GM10248 (cell line): Measurements from ENCODE around the gene PTGES.
"Not testable (repeated sequence)": the region's sequence is repeated elsewhere in the genome, so short reads cannot be mapped to it uniquely, and the experiment has no call there.

Experiments
- CTCF ChIA-PET: fragments of 300-600 bp; sonication (Branson Sonifier 250); formaldehyde crosslinking; extraction: SDS; loops from one replicate; lab custom pipeline; 2021; ENCODE audit warnings: antibody characterized with exemption; lab: Yijun Ruan, JAX
- POLR2A ChIA-PET: fragments of 350-650 bp; sonication (Branson Sonifier 250); formaldehyde crosslinking; extraction: SDS; loops from one replicate; lab custom pipeline; 2020; ENCODE audit warnings: antibody characterized with exemption; lab: Yijun Ruan, JAX
- DNase-seq: peaks from one replicate; pipeline ENCODE4 v3.0.0; 2012; ENCODE audit errors: extremely low spot score
- TF ChIP-seq, protein P1 (sequence below): IDR thresholded peaks from 2 replicates; pipeline ENCODE4 v1.5.1; 2012; ENCODE audit warnings: mild to moderate bottlenecking, low read depth; ENCODE audit errors: extremely low read depth, missing control alignments, control extremely low read depth

Gene PTGES

DNA sequence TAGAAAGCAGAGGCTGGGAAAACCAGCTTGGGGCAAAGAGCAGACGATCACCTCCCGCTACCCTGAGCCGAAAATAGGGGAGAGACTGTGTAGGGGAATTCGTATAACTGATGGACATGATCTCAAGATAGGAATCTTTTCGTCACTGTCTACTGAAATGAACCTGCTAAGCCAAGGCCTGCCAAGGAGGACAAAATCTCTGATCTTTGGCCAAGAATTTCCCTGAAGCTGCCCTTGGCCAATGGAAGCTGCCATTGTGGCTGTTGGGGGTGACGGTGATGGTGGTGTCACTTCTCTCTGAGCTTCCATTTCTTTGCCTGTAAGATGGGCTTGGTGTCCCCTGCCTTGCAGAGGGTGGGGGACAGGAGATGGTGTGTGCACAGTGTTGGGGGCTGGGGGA is 3.3 kb upstream of the PTGES start:
- DNase-seq: no peak
- POLR2A ChIA-PET: no interaction called here
- CTCF ChIA-PET: interaction anchor here (0.9 to 1.6 kb wide), 5 partner anchors 10 to 30 kb away, joined by 3 to 4 read pairs (median 3); no protein-coding TSS in a partner anchor
- TF ChIP-seq, protein P1, sequence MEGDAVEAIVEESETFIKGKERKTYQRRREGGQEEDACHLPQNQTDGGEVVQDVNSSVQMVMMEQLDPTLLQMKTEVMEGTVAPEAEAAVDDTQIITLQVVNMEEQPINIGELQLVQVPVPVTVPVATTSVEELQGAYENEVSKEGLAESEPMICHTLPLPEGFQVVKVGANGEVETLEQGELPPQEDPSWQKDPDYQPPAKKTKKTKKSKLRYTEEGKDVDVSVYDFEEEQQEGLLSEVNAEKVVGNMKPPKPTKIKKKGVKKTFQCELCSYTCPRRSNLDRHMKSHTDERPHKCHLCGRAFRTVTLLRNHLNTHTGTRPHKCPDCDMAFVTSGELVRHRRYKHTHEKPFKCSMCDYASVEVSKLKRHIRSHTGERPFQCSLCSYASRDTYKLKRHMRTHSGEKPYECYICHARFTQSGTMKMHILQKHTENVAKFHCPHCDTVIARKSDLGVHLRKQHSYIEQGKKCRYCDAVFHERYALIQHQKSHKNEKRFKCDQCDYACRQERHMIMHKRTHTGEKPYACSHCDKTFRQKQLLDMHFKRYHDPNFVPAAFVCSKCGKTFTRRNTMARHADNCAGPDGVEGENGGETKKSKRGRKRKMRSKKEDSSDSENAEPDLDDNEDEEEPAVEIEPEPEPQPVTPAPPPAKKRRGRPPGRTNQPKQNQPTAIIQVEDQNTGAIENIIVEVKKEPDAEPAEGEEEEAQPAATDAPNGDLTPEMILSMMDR: no peak

DNA sequence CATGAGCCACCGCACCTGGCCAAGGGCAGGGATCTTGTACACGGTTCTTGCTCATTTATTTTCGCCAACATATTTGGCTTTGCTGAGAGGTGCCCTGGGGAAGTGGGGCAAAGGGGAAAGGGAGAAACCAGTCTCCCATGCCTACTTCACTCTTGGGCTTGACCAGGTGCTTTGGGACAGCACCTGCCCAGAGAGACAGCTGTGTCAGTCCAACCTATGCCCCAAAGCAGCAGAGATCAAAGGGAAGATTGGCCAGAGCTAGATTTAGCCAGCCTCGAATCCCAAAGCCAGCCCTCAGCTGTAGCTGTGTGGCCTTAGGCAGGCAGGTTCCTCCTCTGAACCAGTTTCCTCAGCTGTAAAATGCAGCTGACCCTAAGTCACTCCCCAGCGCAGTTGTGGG is 2.3 kb upstream of the PTGES start:
- ChIA-PET CTCF (interaction anchor here (0.7 to 1.6 kb wide), 7 partner anchors 9 to 1964 kb away, joined by 3 to 4 read pairs (median 3); no protein-coding TSS in a partner anchor), POLR2A (no interaction called here)
- TF ChIP-seq, protein P1: no peak
- no peak for DNase-seq

DNA sequence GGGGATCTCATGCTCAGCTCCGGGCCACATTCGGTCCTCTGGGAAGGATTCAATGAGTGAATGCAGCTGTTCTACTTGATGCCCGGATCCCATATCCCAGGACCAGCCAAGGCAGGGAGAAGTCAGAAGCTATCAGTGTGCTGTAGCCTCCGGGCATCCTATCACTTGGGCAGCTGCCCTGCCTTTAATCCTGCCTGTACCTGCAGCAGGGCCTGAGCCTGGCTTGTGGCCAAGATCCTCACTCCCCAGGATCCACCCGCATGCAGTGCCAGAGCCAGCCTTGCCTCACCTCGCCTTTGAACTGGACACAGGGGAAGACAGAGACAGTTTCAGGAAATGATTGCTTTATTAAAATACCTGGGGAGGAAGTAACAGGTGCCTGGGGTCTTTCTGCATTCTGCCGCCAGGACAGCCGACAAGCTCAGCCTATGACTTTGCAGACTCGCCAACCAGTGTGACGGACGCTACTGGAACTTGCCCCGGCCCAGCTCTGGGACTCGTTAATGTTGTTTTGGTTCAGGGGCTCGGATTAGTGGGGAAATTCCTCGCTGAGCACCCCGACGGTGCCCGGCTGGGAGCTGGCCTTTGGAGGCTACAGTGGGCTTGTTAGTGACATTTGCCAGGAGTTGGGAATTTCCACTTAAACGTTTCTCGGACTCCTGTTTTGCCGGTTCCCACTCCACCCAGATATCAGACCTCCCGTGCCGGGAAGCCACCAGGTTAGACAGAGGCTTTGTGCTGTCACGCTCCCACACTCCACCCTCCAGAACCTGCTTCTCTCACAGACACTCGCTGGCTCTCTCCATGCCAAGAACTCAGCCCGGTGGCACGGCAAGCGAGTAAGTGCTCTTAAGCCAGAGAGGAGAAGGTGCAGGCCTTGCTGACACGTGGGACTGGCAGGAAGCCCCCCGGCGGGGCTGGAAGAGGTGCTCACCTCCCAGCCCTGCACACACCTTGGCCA is 721 bp downstream of the PTGES start:
- TF ChIP-seq, protein P1: no peak
- DNase-seq: no peak
- ChIA-PET CTCF (interaction anchor here (1.2 to 4.1 kb wide), 3 partner anchors 14 to 25 kb away, joined by 6 to 22 read pairs (median 7); no protein-coding TSS in a partner anchor), POLR2A (no interaction called here)

DNA sequence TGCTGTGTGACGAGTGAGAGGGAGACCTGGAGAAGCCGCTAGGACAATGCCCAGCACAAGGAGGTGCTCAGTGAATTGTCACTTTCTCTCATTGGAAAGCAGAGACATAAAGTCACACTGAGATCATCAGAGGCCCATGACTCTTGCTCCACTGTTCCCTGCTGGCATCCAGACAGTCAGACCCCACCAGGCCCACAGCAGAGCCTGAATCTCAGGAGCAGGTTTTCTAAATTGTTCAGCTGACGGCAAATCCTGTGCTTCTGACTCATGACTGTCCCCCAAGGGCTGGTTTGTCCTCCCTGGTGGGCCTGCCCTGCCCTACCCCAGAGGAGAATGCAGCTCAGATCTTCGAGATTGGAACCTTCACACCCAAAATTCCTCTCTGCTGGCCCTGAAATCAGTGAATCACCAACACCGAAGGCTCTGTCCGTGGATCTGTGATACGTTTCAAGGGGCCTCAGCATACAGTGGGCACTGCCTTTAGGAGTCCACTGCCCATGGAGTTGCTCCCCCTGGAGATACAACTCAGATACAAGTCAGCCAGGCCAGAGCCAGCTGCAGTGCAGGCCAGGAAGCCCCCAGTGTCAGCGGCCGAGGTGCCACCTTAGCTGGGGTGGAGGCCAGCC is 2.7 kb downstream of the PTGES start:
- no peak for DNase-seq
- CTCF ChIA-PET: interaction anchor here (1.2 to 4.1 kb wide), 4 partner anchors 13 to 37 kb away, joined by 3 to 22 read pairs (median 7); no protein-coding TSS in a partner anchor
- TF ChIP-seq, protein P1: no peak
- POLR2A ChIA-PET: no interaction called here

DNA sequence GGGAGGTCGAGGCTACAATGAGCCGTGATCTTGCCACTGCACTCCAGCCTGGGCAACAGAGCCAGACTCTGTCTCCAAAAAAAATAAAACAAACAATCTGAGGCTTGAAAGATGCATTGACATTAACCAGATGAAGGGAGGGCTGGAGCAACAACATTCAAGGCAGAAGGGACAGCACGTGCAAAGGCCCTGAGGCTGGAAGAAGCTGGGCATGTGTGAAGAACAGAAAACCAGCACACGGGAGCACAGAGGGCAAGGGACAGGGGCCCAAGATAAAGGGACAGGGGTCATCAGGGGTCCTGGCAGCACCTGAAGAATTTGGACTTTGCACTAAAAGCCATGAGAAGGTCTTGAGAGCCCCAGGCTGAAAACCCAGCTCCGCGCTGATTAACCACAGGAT is 3.3 kb downstream of the PTGES start:
- TF ChIP-seq, protein P1: no peak
- DNase-seq: no peak
- ChIA-PET CTCF (interaction anchor here (1.1 to 4.1 kb wide), 5 partner anchors 10 to 36 kb away, joined by 3 to 22 read pairs (median 5); no protein-coding TSS in a partner anchor), POLR2A (no interaction called here)

DNA sequence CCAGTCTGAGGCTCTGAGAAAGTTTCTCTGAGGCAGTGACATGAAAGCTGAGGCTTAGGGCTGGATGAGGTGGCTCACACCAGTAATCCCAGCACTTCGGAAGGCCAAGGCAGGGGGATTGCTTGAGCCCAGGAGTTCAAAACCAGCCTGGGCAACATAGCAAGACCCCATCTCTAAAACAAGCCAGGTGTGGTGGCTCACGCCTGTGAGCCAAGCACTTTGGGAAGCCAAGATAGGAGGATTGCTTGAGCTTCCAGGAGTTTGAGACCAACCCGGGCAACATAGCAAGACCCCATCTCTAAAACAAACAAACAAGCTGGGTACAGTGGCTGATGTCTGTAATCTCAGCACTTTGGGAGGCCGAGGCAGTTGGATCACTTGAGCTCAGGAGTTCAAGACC is 3.8 kb downstream of the PTGES start:
- DNase-seq, POLR2A ChIA-PET: not testable (repeated sequence)
- CTCF ChIA-PET: interaction anchor here (1.1 to 4.1 kb wide), 3 partner anchors 10 to 23 kb away, joined by 5 to 22 read pairs (median 11); no protein-coding TSS in a partner anchor
